ENCODE data around the gene CUL4A.

DNA sequence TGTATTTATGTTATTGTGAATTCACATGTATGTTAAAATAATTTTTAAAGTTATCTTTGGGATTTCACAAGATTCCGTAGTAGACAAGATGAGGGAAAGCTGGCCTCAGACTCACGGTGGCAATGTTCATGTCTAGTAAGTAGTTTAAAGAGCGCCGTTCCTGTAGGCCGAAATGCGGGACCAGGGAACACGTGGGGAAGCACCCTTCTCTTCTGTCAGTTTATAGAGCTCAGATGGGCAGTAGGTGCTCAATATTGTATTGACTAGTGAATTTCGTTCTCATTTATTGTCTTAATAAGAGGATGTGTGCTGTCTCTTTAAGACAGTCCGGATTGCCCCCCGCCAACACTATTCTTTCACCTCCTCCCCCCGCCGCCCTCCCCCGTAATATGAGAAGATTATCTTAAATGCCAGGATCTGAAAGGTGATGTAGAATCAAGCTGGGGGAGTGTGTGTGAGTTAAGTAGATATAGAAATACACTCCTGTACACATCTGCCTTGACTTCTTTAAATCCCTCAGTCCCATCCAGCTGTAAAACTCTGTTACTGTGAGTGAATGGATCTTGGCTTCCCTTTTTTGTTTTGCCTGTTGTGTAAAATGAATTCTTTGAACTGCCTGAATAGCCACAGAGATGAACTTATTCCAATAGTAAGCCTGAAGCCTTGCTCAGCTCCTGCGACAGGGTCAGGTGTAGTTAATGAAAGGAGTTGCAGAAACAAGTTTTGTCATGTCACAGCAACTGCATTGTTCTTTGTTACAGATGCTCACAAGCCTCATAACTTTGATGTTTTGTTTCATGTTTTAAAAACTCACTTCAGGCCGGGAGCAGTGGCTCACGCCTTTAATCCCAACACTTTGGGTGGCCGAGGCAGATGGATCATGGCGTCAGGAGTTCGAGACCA, 88.9 kb downstream of the CUL4A start:
- TF ChIP-seq, protein P1, sequence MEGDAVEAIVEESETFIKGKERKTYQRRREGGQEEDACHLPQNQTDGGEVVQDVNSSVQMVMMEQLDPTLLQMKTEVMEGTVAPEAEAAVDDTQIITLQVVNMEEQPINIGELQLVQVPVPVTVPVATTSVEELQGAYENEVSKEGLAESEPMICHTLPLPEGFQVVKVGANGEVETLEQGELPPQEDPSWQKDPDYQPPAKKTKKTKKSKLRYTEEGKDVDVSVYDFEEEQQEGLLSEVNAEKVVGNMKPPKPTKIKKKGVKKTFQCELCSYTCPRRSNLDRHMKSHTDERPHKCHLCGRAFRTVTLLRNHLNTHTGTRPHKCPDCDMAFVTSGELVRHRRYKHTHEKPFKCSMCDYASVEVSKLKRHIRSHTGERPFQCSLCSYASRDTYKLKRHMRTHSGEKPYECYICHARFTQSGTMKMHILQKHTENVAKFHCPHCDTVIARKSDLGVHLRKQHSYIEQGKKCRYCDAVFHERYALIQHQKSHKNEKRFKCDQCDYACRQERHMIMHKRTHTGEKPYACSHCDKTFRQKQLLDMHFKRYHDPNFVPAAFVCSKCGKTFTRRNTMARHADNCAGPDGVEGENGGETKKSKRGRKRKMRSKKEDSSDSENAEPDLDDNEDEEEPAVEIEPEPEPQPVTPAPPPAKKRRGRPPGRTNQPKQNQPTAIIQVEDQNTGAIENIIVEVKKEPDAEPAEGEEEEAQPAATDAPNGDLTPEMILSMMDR (conservative IDR thresholded peaks at IDR 0.05): no peak
- no peak for TF ChIP-seq ZFX (IDR thresholded peaks at IDR 0.05)
